Fibroblast of villous mesenchyme (primary cell): ENCODE data around the gene CD8B2. TPM values are rescaled to one million over a fixed set of nuclear protein-coding genes. Genes with fewer than 3 reads are reported as not detected.
"Not testable (repeated sequence)": the region's sequence is repeated elsewhere in the genome, so short reads cannot be mapped to it uniquely, and the experiment has no call there.

Experiments
- DNase-seq: peaks from one replicate; pipeline ENCODE4 v3.0.0-alpha.2; 2010; ENCODE audit warnings: low read depth
- H3K4me3 ChIP-seq: 2 replicates; pipeline ENCODE4 v1.5.1; 2011; ENCODE audit warnings: low read depth, mild to moderate bottlenecking, low read length
- CTCF ChIP-seq: IDR thresholded peaks from 2 replicates; pipeline ENCODE4 v1.5.1; 2012; ENCODE audit warnings: low read depth, mild to moderate bottlenecking, low read length; ENCODE audit not compliant: insufficient read depth
- total RNA-seq: library from RNA; depleted of rRNA; stranded (reverse); fragments of >200 nt; gene quantifications from 2 replicates; pipeline ENCODE4 v1.2.3, GENCODE V29; 2012

Gene CD8B2
- not detected in 2 replicates for total RNA-seq

- not testable (repeated sequence) for DNase-seq, H3K4me3 ChIP-seq
Measured at GRCh38 chr2:106486551-106487385, at the start of gene CD8B2. Gene CD8B2 (plus strand): TSS chr2:106487364. CDS start chr2:106487427, 63 bp downstream.

- H3K4me3 ChIP-seq, DNase-seq: not testable (repeated sequence)
Measured at GRCh38 chr2:106461882-106462281, 25.3 kb upstream of the CD8B2 start.

GRCh38 chr2:106467516-106467915, 19.6 kb upstream of the CD8B2 start:
- not testable (repeated sequence) for H3K4me3 ChIP-seq, DNase-seq

GRCh38 chr2:106468107-106468506, 19.1 kb upstream of the CD8B2 start, which contains the start of gene RGPD3:
Gene RGPD3 (minus strand): TSS chr2:106468413. CDS start chr2:106468288, 125 bp downstream.
- H3K4me3 ChIP-seq, DNase-seq: not testable (repeated sequence)

GRCh38 chr2:106470658-106471057, 16.5 kb upstream of the CD8B2 start:
- DNase-seq, H3K4me3 ChIP-seq: not testable (repeated sequence)
- peak; percentile 22 for TF ChIP-seq CTCF

- DNase-seq, H3K4me3 ChIP-seq: not testable (repeated sequence)
Measured at GRCh38 chr2:106477647-106478046, 9.5 kb upstream of the CD8B2 start.

GRCh38 chr2:106479563-106479962, 7.6 kb upstream of the CD8B2 start:
- H3K4me3 ChIP-seq, DNase-seq: not testable (repeated sequence)

GRCh38 chr2:106487386-106488191, 425 bp downstream of the CD8B2 start:
- not testable (repeated sequence) for DNase-seq, H3K4me3 ChIP-seq

- not testable (repeated sequence) for H3K4me3 ChIP-seq
Measured at GRCh38 chr2:106489701-106490100, 2.5 kb downstream of the CD8B2 start.

GRCh38 chr2:106492399-106492798, 5.2 kb downstream of the CD8B2 start:
- DNase-seq, H3K4me3 ChIP-seq: not testable (repeated sequence)

More at GRCh38 chr2:106489701-106490100, 2.5 kb downstream of the CD8B2 start:
- not testable (repeated sequence) for DNase-seq

- H3K4me3 ChIP-seq, DNase-seq: not testable (repeated sequence)
Measured at GRCh38 chr2:106492913-106493312, 5.7 kb downstream of the CD8B2 start.

- H3K4me3 ChIP-seq, DNase-seq: not testable (repeated sequence)
Measured at GRCh38 chr2:106498549-106498948, 11.4 kb downstream of the CD8B2 start.

GRCh38 chr2:106500350-106500749, 13.2 kb downstream of the CD8B2 start:
- DNase-seq, H3K4me3 ChIP-seq: not testable (repeated sequence)

GRCh38 chr2:106502351-106502750, 15.2 kb downstream of the CD8B2 start:
- DNase-seq, H3K4me3 ChIP-seq: not testable (repeated sequence)

GRCh38 chr2:106504192-106504591, 17.0 kb downstream of the CD8B2 start:
- DNase-seq, H3K4me3 ChIP-seq: not testable (repeated sequence)

GRCh38 chr2:106504787-106505186, 17.6 kb downstream of the CD8B2 start:
- DNase-seq, H3K4me3 ChIP-seq: not testable (repeated sequence)

GRCh38 chr2:106506002-106506687, 19.0 kb downstream of the CD8B2 start:
- DNase-seq, H3K4me3 ChIP-seq: not testable (repeated sequence)
